Smooth muscle cell (in vitro differentiated cells): ENCODE data around the gene SLC25A1. TPM values are rescaled to one million over a fixed set of nuclear protein-coding genes. Genes with fewer than 3 reads are reported as not detected.

Source experiments
- DNase-seq: peaks from one replicate; lab custom pipeline; 2025; ENCODE audit not compliant: unreplicated experiment; lab: John Stamatoyannopoulos, UW
- H2AFZ ChIP-seq: fragments of 200-600 bp; sonication (generic); 2 replicates; pipeline ENCODE4 v1.6.0; 2016; ENCODE audit warnings: antibody characterized with exemption, low read depth, mild to moderate bottlenecking
- H3F3A ChIP-seq: fragments of 200-600 bp; sonication (generic); 2 replicates; pipeline ENCODE4 v1.6.0; 2017; ENCODE audit warnings: antibody characterized with exemption, low read depth
- H3K27ac ChIP-seq: fragments of 200-600 bp; sonication (generic); 2 replicates; pipeline ENCODE4 v1.5.1; 2016; ENCODE audit warnings: low read depth, mild to moderate bottlenecking
- H3K27me3 ChIP-seq: fragments of 200-600 bp; sonication (generic); 2 replicates; pipeline ENCODE4 v1.6.1; 2016; ENCODE audit warnings: low read depth, mild to moderate bottlenecking
- H3K36me3 ChIP-seq: fragments of 200-600 bp; sonication (generic); 2 replicates; pipeline ENCODE4 v1.5.1; 2016; ENCODE audit warnings: low read depth
- H3K4me1 ChIP-seq: fragments of 200-600 bp; sonication (generic); 2 replicates; pipeline ENCODE4 v1.5.1; 2016; ENCODE audit warnings: low read depth
- H3K4me2 ChIP-seq: fragments of 200-600 bp; sonication (generic); 2 replicates; pipeline ENCODE4 v1.6.0; 2016; ENCODE audit warnings: mild to moderate bottlenecking
- H3K4me3 ChIP-seq: fragments of 200-600 bp; sonication (generic); 2 replicates; pipeline ENCODE4 v1.5.1; 2016; ENCODE audit warnings: mild to moderate bottlenecking
- H3K79me2 ChIP-seq: fragments of 200-600 bp; sonication (generic); 2 replicates; pipeline ENCODE4 v1.6.0; 2016; ENCODE audit warnings: low read depth, mild to moderate bottlenecking
- H3K9ac ChIP-seq: fragments of 200-600 bp; sonication (generic); 2 replicates; pipeline ENCODE4 v1.6.0; 2016; ENCODE audit warnings: low read depth
- H3K9me3 ChIP-seq: fragments of 200-600 bp; sonication (generic); replicated peaks from 2 replicates; pipeline ENCODE4 v1.5.1; 2016; ENCODE audit warnings: low read depth
- H4K20me1 ChIP-seq: fragments of 200-600 bp; sonication (generic); 2 replicates; pipeline ENCODE4 v1.6.0; 2016; ENCODE audit warnings: low read depth
- WGBS: methylation state at CpG from one replicate; pipeline ENCODE4 v1.1.7; 2016; ENCODE audit warnings: low lambda C conversion rate; 5-methylcytosine and 5-hydroxymethylcytosine counted together
- polyA plus RNA-seq: library from polyadenylated mRNA; unstranded; fragments of >200 nt; fragmentation: Nextera tagmentation; extraction: Ambion mirVana; gene quantifications from 2 replicates; pipeline ENCODE4 v1.2.1, GENCODE V29; 2016
- total RNA-seq: library from RNA; depleted of rRNA; stranded (reverse); fragments of >200 nt; gene quantifications from 2 replicates; pipeline ENCODE4 v1.2.3, GENCODE V29; 2014
- TF ChIP-seq, protein P1 (sequence below): fragments of 200-600 bp; sonication (generic); IDR thresholded peaks from 2 replicates; pipeline ENCODE4 v1.5.1; 2017; ENCODE audit warnings: borderline replicate concordance, mild to moderate bottlenecking, antibody characterized with exemption; ENCODE audit not compliant: insufficient read depth, poor library complexity, severe bottlenecking

The SLC25A1 gene
- total and polyA plus RNA-seq, 2 experiments from 2014 or later: 56.5 to 204 TPM

GRCh38 chr22:19184276-19184997 lies 5.9 kb upstream of the SLC25A1 start:
- no peak for DNase-seq
- H2AFZ ChIP-seq: no peak overlapping the region

GRCh38 chr22:19183216-19183615 lies 4.7 kb upstream of the SLC25A1 start:
- Histone ChIP-seq H3K27ac (no peak overlapping the region), H2AFZ (no peak overlapping the region), H4K20me1 (no peaks in the 10 kb centered on the region), H3K79me2 (peaks cover under 1% of the 10 kb centered on the region), H3K9ac (no peak overlapping the region), H3K4me3 (no peak overlapping the region), H3K4me1 (no peaks in the 10 kb centered on the region), H3K4me2 (no peak overlapping the region), H3K27me3 (no peaks in the 10 kb centered on the region), H3K36me3 (no peaks in the 10 kb centered on the region), H3F3A (no peaks in the 10 kb centered on the region), H3K9me3 (no peaks in the 10 kb centered on the region)
- TF ChIP-seq, protein P1, sequence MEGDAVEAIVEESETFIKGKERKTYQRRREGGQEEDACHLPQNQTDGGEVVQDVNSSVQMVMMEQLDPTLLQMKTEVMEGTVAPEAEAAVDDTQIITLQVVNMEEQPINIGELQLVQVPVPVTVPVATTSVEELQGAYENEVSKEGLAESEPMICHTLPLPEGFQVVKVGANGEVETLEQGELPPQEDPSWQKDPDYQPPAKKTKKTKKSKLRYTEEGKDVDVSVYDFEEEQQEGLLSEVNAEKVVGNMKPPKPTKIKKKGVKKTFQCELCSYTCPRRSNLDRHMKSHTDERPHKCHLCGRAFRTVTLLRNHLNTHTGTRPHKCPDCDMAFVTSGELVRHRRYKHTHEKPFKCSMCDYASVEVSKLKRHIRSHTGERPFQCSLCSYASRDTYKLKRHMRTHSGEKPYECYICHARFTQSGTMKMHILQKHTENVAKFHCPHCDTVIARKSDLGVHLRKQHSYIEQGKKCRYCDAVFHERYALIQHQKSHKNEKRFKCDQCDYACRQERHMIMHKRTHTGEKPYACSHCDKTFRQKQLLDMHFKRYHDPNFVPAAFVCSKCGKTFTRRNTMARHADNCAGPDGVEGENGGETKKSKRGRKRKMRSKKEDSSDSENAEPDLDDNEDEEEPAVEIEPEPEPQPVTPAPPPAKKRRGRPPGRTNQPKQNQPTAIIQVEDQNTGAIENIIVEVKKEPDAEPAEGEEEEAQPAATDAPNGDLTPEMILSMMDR: no peak
- WGBS: 93% methylated on average over 9 of the region's 9 CpGs
- DNase-seq: no peak

More at GRCh38 chr22:19184276-19184997, 5.9 kb upstream of the SLC25A1 start:
- H3K9ac ChIP-seq: no peak overlapping the region
- no peaks in the 10 kb centered on the region for H3K36me3 ChIP-seq
- no peaks in the 10 kb centered on the region for H3F3A ChIP-seq
- H3K27ac ChIP-seq: no peak overlapping the region
- TF ChIP-seq, protein P1: no peak
- 94% methylated on average over 20 of the region's 20 CpGs for WGBS
- no peaks in the 10 kb centered on the region for H3K79me2 ChIP-seq
- no peaks in the 10 kb centered on the region for H4K20me1 ChIP-seq
- no peaks in the 10 kb centered on the region for H3K27me3 ChIP-seq
- H3K9me3 ChIP-seq: no peaks in the 10 kb centered on the region
- no peak overlapping the region for H3K4me3 ChIP-seq
- H3K4me2 ChIP-seq: no peak overlapping the region
- H3K4me1 ChIP-seq: no peaks in the 10 kb centered on the region

GRCh38 chr22:19182472-19183157 lies 4.1 kb upstream of the SLC25A1 start:
- Histone ChIP-seq H3F3A (no peaks in the 10 kb centered on the region), H3K36me3 (no peaks in the 10 kb centered on the region), H2AFZ (no peak overlapping the region), H3K4me1 (peaks cover 2% of the 10 kb centered on the region), H3K27ac (no peak overlapping the region), H3K27me3 (no peaks in the 10 kb centered on the region), H3K4me3 (no peak overlapping the region), H4K20me1 (peaks cover 2% of the 10 kb centered on the region), H3K4me2 (no peak overlapping the region), H3K9me3 (no peaks in the 10 kb centered on the region), H3K79me2 (peaks cover 6% of the 10 kb centered on the region), H3K9ac (no peak overlapping the region)
- 82% methylated on average over 9 of the region's 9 CpGs for WGBS
- TF ChIP-seq, protein P1: no peak
- DNase-seq: no peak
